SK-N-SH treated with all-trans-retinoic acid at 6 μM for 48 hours (cell line): ENCODE measurements around the gene PRSS22.

Source experiments
- ATAC-seq: fragments of 200-7000 bp; cut with Tn5 transposase; 3 replicates; pipeline ENCODE4 v1.9.1; 2020; ENCODE audit warnings: mild to moderate bottlenecking, moderate library complexity
- ARNTL ChIP-seq: fragments of 450-650 bp; formaldehyde crosslinking; IDR thresholded peaks from 2 replicates; pipeline ENCODE4 v1.5.0; 2020; ENCODE audit warnings: low read depth, mild to moderate bottlenecking, moderate library complexity, borderline replicate concordance
- BACH2 ChIP-seq: fragments of 250-450 bp; sonication (Bioruptor Pico); IDR thresholded peaks from 2 replicates; pipeline ENCODE4 v1.9.0; 2021; ENCODE audit warnings: mild to moderate bottlenecking, borderline replicate concordance
- ESRRG ChIP-seq: fragments of 250-450 bp; sonication (Bioruptor Pico); IDR thresholded peaks from 2 replicates; pipeline ENCODE4 v1.6.1; 2021; ENCODE audit warnings: mild to moderate bottlenecking
- GLIS3 ChIP-seq: fragments of 250-450 bp; sonication (Bioruptor Pico); IDR thresholded peaks from 2 replicates; pipeline ENCODE4 v1.5.0; 2020; ENCODE audit warnings: mild to moderate bottlenecking, moderate library complexity
- ISL1 ChIP-seq: fragments of 250-450 bp; sonication (Bioruptor Pico); IDR thresholded peaks from 2 replicates; pipeline ENCODE4 v2.1.2; 2022; ENCODE audit warnings: mild to moderate bottlenecking, moderate library complexity
- PPARA ChIP-seq: fragments of 250-450 bp; sonication (Bioruptor Pico); IDR thresholded peaks from 2 replicates; pipeline ENCODE4 v1.5.0; 2020; ENCODE audit warnings: mild to moderate bottlenecking, borderline replicate concordance
- RARB ChIP-seq: fragments of 250-450 bp; sonication (Bioruptor Pico); IDR thresholded peaks from 2 replicates; pipeline ENCODE4 v1.8.0; 2021; ENCODE audit warnings: mild to moderate bottlenecking, moderate library complexity
- SNAI2 ChIP-seq: fragments of 250-450 bp; sonication (Bioruptor Pico); IDR thresholded peaks from 2 replicates; pipeline ENCODE4 v1.5.0; 2020; ENCODE audit warnings: mild to moderate bottlenecking, moderate library complexity
- TCF4 ChIP-seq: fragments of 250-450 bp; sonication (Bioruptor Pico); IDR thresholded peaks from 2 replicates; pipeline ENCODE4 v1.8.0; 2021; ENCODE audit warnings: mild to moderate bottlenecking, moderate library complexity, borderline replicate concordance
- ZC3H10 ChIP-seq: fragments of 250-450 bp; sonication (Bioruptor Pico); IDR thresholded peaks from 2 replicates; pipeline ENCODE4 v1.5.1; 2021; ENCODE audit warnings: mild to moderate bottlenecking, moderate library complexity
- ZFP30 ChIP-seq: fragments of 450-650 bp; formaldehyde crosslinking; IDR thresholded peaks from 2 replicates; pipeline ENCODE4 v1.5.0; 2022; ENCODE audit warnings: mild to moderate bottlenecking, moderate library complexity
- ZNF565 ChIP-seq: fragments of 450-650 bp; formaldehyde crosslinking; conservative IDR thresholded peaks from 2 replicates; pipeline ENCODE4 v1.5.0; 2020; ENCODE audit warnings: low read depth, mild to moderate bottlenecking, moderate library complexity
- ZNF70 ChIP-seq: fragments of 450-650 bp; formaldehyde crosslinking; IDR thresholded peaks from 2 replicates; pipeline ENCODE4 v1.5.0; 2020; ENCODE audit warnings: mild to moderate bottlenecking, moderate library complexity
- ZNF8 ChIP-seq: fragments of 450-650 bp; formaldehyde crosslinking; IDR thresholded peaks from 2 replicates; pipeline ENCODE4 v1.5.0; 2020; ENCODE audit warnings: mild to moderate bottlenecking, moderate library complexity
- TF ChIP-seq, protein P1 (sequence below): fragments of 250-450 bp; sonication (Bioruptor Pico); IDR thresholded peaks from 2 replicates; pipeline ENCODE4 v1.8.0; 2020; ENCODE audit warnings: mild to moderate bottlenecking, moderate library complexity, borderline replicate concordance
- TF ChIP-seq, protein P2 (sequence below): fragments of 250-450 bp; sonication (Bioruptor Pico); IDR thresholded peaks from 2 replicates; pipeline ENCODE4 v1.5.0; 2020; ENCODE audit warnings: mild to moderate bottlenecking, moderate library complexity
- TF ChIP-seq, protein P3 (sequence below): fragments of 250-450 bp; sonication (Bioruptor Pico); IDR thresholded peaks from 2 replicates; pipeline ENCODE4 v1.5.1; 2020; ENCODE audit warnings: low read depth, mild to moderate bottlenecking, moderate library complexity
- TF ChIP-seq, protein P4 (sequence below): fragments of 250-450 bp; sonication (Bioruptor Pico); IDR thresholded peaks from 2 replicates; pipeline ENCODE4 v1.5.1; 2021; ENCODE audit warnings: mild to moderate bottlenecking, moderate library complexity

The PRSS22 gene

DNA sequence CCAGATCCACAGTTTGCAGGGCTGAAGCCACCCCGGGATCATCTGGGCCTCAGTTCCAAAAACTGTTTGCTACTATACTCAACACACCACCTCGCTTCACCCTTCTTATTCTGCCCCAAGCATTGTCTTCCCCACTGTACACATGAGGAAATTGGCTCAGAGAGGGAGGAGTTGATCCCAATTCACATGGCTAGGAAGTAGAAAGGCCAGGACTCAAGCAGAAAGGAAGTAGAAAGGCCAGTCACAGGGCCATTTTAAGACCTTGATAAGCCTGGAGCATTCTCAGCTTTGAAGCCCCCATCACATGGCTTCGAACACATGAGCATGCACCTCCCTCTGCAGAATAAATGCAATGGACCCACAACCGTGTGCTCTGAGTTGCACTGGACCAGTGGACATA lies 7.7 kb upstream of the PRSS22 start:
- ATAC-seq, result no peak
- TF ChIP-seq ZFP30 (no peak), ZC3H10 (CRISPR knock-in tag) (no peak), ARNTL (no peak), ZNF70 (no peak)
- TF ChIP-seq, protein P1, sequence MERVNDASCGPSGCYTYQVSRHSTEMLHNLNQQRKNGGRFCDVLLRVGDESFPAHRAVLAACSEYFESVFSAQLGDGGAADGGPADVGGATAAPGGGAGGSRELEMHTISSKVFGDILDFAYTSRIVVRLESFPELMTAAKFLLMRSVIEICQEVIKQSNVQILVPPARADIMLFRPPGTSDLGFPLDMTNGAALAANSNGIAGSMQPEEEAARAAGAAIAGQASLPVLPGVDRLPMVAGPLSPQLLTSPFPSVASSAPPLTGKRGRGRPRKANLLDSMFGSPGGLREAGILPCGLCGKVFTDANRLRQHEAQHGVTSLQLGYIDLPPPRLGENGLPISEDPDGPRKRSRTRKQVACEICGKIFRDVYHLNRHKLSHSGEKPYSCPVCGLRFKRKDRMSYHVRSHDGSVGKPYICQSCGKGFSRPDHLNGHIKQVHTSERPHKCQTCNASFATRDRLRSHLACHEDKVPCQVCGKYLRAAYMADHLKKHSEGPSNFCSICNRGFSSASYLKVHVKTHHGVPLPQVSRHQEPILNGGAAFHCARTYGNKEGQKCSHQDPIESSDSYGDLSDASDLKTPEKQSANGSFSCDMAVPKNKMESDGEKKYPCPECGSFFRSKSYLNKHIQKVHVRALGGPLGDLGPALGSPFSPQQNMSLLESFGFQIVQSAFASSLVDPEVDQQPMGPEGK (CRISPR knock-in tag), result no peak

DNA sequence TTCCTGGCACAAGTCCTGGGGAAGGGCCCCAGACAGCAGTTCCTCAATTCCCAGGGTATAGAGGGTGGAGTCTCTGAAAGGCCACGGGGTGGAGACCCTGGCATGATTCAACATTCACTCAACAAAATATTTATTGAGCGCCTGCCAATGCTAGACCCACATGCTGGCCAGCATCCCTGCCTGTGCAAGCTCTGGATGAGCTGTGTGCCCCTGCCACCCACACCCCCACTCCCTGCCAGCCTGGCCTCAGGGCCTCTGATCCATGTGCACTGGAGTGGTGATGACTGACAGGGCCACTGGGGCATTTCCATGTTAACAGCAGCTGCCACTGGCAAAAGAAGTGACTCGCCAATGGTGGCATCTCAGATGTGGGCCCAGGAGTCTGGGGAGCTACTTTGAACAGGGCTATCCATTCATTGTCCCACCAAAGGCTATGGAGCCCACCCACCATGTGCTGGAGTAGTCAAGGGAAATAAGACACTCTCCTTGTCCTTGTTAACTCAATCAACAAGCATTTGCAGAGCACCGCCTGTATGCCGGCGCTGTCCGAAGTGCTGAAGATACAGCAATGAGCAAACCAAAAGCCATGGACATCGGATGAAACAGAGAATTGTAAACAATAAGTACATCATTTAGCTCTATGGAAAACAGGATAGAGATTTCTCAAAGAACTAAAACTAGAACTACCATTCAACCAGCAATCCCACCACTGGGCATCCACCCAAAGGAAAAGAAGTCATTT lies 3.0 kb upstream of the PRSS22 start:
- TF ChIP-seq ISL1 (CRISPR knock-in tag) (no peak), ZNF565 (no peak), ARNTL (no peak), TCF4 (CRISPR knock-in tag) (no peak), SNAI2 (CRISPR knock-in tag) (no peak)
- TF ChIP-seq, protein P1 (CRISPR knock-in tag), result no peak
- TF ChIP-seq, protein P2, sequence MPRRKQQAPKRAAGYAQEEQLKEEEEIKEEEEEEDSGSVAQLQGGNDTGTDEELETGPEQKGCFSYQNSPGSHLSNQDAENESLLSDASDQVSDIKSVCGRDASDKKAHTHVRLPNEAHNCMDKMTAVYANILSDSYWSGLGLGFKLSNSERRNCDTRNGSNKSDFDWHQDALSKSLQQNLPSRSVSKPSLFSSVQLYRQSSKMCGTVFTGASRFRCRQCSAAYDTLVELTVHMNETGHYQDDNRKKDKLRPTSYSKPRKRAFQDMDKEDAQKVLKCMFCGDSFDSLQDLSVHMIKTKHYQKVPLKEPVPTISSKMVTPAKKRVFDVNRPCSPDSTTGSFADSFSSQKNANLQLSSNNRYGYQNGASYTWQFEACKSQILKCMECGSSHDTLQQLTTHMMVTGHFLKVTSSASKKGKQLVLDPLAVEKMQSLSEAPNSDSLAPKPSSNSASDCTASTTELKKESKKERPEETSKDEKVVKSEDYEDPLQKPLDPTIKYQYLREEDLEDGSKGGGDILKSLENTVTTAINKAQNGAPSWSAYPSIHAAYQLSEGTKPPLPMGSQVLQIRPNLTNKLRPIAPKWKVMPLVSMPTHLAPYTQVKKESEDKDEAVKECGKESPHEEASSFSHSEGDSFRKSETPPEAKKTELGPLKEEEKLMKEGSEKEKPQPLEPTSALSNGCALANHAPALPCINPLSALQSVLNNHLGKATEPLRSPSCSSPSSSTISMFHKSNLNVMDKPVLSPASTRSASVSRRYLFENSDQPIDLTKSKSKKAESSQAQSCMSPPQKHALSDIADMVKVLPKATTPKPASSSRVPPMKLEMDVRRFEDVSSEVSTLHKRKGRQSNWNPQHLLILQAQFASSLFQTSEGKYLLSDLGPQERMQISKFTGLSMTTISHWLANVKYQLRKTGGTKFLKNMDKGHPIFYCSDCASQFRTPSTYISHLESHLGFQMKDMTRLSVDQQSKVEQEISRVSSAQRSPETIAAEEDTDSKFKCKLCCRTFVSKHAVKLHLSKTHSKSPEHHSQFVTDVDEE (CRISPR knock-in tag), result no peak
- TF ChIP-seq, protein P3, sequence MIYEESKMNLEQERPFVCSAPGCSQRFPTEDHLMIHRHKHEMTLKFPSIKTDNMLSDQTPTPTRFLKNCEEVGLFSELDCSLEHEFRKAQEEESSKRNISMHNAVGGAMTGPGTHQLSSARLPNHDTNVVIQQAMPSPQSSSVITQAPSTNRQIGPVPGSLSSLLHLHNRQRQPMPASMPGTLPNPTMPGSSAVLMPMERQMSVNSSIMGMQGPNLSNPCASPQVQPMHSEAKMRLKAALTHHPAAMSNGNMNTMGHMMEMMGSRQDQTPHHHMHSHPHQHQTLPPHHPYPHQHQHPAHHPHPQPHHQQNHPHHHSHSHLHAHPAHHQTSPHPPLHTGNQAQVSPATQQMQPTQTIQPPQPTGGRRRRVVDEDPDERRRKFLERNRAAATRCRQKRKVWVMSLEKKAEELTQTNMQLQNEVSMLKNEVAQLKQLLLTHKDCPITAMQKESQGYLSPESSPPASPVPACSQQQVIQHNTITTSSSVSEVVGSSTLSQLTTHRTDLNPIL (CRISPR knock-in tag), result no peak
- no peak for ATAC-seq

DNA sequence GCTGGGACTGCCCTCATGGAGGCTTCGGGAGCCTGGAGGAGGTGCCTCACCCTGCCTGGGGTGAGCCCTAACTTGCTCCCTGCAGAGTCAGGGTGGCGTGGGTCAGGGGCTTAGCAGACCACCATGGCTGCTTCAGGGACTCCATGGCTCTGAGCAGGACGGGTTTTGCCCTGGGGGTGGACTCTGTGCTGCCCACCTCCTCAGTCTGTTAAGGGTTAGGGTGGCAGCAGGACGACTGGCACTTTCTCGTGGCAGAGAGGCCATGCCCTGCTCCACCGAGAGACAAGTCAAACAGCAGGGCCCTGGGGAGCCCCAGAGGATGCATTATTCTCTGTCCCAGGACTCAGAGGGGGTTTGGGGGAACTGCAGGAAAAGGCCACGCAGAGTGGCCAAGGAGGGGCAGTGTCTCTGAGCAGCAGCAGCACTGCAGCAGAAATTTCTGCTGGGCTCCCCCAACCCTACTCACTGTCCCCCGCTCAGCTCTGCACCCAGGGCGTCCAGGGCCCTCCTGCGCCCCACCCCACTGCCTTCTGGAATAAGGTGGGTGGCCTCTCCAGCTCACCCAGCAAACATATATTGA lies 1.8 kb upstream of the PRSS22 start:
- TF ChIP-seq, protein P2 (CRISPR knock-in tag), result no peak
- TF ChIP-seq PPARA (CRISPR knock-in tag), result no peak
- TF ChIP-seq ZFP30, result no peak
- TF ChIP-seq ARNTL, result no peak
- TF ChIP-seq GLIS3 (CRISPR knock-in tag), result no peak
- TF ChIP-seq ESRRG (CRISPR knock-in tag), result no peak
- TF ChIP-seq, protein P4, sequence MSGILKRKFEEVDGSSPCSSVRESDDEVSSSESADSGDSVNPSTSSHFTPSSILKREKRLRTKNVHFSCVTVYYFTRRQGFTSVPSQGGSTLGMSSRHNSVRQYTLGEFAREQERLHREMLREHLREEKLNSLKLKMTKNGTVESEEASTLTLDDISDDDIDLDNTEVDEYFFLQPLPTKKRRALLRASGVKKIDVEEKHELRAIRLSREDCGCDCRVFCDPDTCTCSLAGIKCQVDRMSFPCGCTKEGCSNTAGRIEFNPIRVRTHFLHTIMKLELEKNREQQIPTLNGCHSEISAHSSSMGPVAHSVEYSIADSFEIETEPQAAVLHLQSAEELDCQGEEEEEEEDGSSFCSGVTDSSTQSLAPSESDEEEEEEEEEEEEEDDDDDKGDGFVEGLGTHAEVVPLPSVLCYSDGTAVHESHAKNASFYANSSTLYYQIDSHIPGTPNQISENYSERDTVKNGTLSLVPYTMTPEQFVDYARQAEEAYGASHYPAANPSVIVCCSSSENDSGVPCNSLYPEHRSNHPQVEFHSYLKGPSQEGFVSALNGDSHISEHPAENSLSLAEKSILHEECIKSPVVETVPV (CRISPR knock-in tag), result no peak
- TF ChIP-seq TCF4 (CRISPR knock-in tag), result no peak
- no peak for TF ChIP-seq BACH2 (CRISPR knock-in tag)
- TF ChIP-seq, protein P3 (CRISPR knock-in tag), result no peak
- no peak for TF ChIP-seq ISL1 (CRISPR knock-in tag)
- TF ChIP-seq RARB (CRISPR knock-in tag), result no peak
- no peak for TF ChIP-seq ZNF8 (CRISPR knock-in tag)
- TF ChIP-seq SNAI2 (CRISPR knock-in tag), result no peak
- TF ChIP-seq, protein P1 (CRISPR knock-in tag), result no peak
- TF ChIP-seq ZNF565, result no peak
- no peak for TF ChIP-seq ZC3H10 (CRISPR knock-in tag)

More for the DNA sequence above, 1.8 kb upstream of the PRSS22 start:
- no peak for ATAC-seq
